ENCODE data around the gene RAP2C.

- TF ChIP-seq CTCF (optimal IDR thresholded peaks at IDR 0.05 in 1 of 3, IDR thresholded peaks at IDR 0.05 in 1 of 3, conservative IDR thresholded peaks at IDR 0.05 in 1 of 3; ENCODE audit: extremely low read depth in 1 of 3, insufficient read depth in 2 of 3, low read length in 3 of 3): no peak
- no peak for TF ChIP-seq EZH2 (IDR thresholded peaks at IDR 0.05; ENCODE audit: low read length)
Measured at GRCh38 chrX:132204629-132205028, 14.6 kb downstream of the RAP2C start.
